ENCODE results near the gene TRAF3.
"Not testable (repeated sequence)": the region's sequence is repeated elsewhere in the genome, so short reads cannot be mapped to it uniquely, and the experiment has no call there.

Gene TRAF3

GRCh38 chr14:102752239-102752847 lies 24.9 kb upstream of the TRAF3 start:
- no peak for DNase-seq

GRCh38 chr14:102754370-102755262 lies 22.6 kb upstream of the TRAF3 start:
- DNase-seq: no peak

GRCh38 chr14:102757646-102758045 lies 19.6 kb upstream of the TRAF3 start:
- DNase-seq: no peak

- no peak for DNase-seq
These were observed 19.2 kb upstream of the TRAF3 start for GRCh38 chr14:102758087-102758486.

GRCh38 chr14:102759456-102760187 lies 17.6 kb upstream of the TRAF3 start:
- DNase-seq: no peak

- no peak for DNase-seq
These were observed 16.6 kb upstream of the TRAF3 start for GRCh38 chr14:102760496-102761193.

- no peak for DNase-seq
These were observed 16.0 kb upstream of the TRAF3 start for GRCh38 chr14:102761206-102761605.

GRCh38 chr14:102764220-102764671 lies 13.0 kb upstream of the TRAF3 start:
- no peak for DNase-seq

GRCh38 chr14:102765770-102766169 lies 11.5 kb upstream of the TRAF3 start:
- not testable (repeated sequence) for DNase-seq

GRCh38 chr14:102768223-102769048 lies 8.8 kb upstream of the TRAF3 start:
- no peak for DNase-seq

- DNase-seq: no peak
These were observed 8.3 kb upstream of the TRAF3 start for GRCh38 chr14:102769049-102769327.

GRCh38 chr14:102770147-102771123 lies 6.8 kb upstream of the TRAF3 start:
- no peak for DNase-seq

GRCh38 chr14:102771144-102771543 lies 6.1 kb upstream of the TRAF3 start:
- DNase-seq: no peak

GRCh38 chr14:102772781-102773570 lies 4.3 kb upstream of the TRAF3 start:
- no peak for DNase-seq

GRCh38 chr14:102774391-102775153 lies 2.7 kb upstream of the TRAF3 start:
- peak; percentile 38 for DNase-seq

GRCh38 chr14:102775855-102776760 lies 1.1 kb upstream of the TRAF3 start:
- DNase-seq: no peak

GRCh38 chr14:102777711-102778337 lies 575 bp downstream of the TRAF3 start:
- no peak for DNase-seq
